GM19043 (cell line): Measurements from ENCODE around the gene MYCBP2.
"Not testable (repeated sequence)": the region's sequence is repeated elsewhere in the genome, so short reads cannot be mapped to it uniquely, and the experiment has no call there.

Experiments used
- ATAC-seq: cut with Tn5 transposase; IDR thresholded peaks from one replicate; pipeline ENCODE4 v1.9.1; 2021; ENCODE audit warnings: low read depth; ENCODE audit not compliant: unreplicated experiment

MYCBP2 gene

GRCh38 chr13:77326905-77327604 is at the start of gene MYCBP2:
MYCBP2 (minus strand) TSS chr13:77327094; CDS start chr13:77326775, 319 bp downstream.
- ATAC-seq, result peak; percentile 43

GRCh38 chr13:77375560-77376108 is 48.7 kb upstream of the MYCBP2 start:
- ATAC-seq, result no peak

GRCh38 chr13:77374786-77375185 is 47.9 kb upstream of the MYCBP2 start:
- ATAC-seq, result no peak

- ATAC-seq, result no peak
These were observed 47.4 kb upstream of the MYCBP2 start for GRCh38 chr13:77374339-77374738.

DNA sequence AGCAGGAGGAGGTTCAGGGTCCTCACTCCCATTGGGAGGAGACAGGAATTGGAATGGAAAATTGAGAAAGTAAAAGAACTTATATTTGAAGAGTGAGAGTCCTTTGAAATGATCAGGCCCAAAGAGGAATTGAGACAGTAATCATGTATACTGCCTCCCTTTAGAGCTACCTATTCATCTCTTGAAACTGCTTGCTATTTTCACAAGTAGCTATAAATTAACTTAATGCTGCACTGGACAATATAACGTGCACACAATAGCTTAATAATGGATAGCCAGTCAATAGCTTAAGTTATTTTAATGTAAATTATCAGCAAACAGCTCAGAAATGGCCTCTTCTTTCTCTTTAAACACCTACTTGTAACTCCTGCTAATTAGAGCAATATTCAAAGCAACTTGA is 46.6 kb upstream of the MYCBP2 start:
- no peak for ATAC-seq

DNA sequence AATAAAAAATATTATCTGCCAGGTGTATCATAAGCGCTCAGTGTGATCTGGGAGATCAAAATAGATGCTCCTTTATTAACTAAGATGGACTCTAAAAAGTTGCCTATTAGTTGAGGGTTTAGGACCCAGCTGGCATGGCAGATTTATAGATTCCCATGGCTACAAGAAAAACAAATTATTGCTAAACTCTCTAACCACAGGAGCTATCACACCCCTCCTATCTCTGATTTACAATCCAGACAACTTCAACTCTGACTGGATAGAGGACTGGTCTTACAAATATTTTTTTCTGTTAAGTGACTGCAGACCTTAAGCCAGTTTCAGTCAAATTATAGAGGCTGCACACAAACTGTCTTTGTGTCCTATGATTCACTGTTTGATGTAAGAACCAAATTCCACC is 45.4 kb upstream of the MYCBP2 start:
- ATAC-seq, result no peak

DNA sequence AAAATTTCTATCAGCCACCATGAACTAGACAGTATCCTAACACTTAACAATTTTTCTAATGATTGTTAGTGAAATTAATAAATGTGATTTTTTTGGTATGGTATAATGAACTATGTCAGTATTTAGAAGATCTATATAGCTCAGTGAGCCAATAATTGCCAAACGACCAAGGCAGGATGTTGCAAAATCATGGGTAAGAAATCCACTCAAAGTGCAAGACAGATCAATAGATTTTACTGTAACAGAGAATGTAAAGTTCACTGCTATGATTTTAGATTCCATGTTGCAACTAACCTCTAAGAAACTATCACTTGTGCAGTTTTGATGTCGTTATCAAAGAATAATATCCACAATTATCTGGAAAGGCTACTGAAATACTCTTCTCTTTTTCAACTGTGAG is 44.0 kb upstream of the MYCBP2 start:
- no peak for ATAC-seq

GRCh38 chr13:77362166-77362565 is 35.3 kb upstream of the MYCBP2 start:
- no peak for ATAC-seq

GRCh38 chr13:77360032-77360685 is 33.3 kb upstream of the MYCBP2 start:
- ATAC-seq, result no peak

DNA sequence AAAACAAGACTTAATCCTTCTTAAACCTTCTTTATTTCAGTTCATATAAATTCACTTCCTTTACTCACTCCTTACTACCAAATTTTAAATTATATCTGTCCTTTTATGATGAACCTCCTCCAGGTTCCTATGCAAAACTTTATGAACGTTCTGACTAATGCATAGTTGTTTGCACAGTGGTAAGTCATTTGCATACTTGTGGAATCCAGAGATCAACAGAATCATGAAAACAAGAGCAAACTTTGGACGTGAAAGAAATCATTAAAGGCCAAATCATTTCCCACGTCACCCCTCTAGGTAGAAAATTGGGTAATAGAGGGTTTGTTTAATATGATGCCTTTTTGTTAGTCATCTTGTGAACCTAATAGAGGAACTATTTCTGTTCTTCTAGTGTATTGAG is 32.3 kb upstream of the MYCBP2 start:
- no peak for ATAC-seq

GRCh38 chr13:77358001-77358400 is 31.1 kb upstream of the MYCBP2 start:
- ATAC-seq, result no peak

DNA sequence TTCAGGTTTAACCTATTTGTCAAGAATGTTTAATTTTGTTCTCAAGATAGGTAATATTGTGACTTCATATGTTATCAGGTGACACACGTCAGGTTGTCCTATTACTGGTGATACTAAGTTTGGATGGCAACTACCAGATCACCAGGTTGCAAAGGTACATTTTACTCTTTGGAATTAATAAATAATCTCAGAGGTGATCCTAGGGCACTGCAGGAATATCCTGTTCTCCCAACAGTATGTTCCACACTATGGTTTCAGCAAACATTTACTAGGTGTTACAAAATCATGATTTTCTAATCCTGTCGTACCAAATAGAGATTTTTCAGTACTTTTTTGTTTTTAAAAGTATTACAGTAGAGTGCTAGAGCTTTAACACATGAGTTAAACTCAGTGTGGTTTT is 29.3 kb upstream of the MYCBP2 start:
- ATAC-seq, result no peak

- peak; percentile 39 for ATAC-seq
These were observed 27.1 kb upstream of the MYCBP2 start for GRCh38 chr13:77353995-77354394.

DNA sequence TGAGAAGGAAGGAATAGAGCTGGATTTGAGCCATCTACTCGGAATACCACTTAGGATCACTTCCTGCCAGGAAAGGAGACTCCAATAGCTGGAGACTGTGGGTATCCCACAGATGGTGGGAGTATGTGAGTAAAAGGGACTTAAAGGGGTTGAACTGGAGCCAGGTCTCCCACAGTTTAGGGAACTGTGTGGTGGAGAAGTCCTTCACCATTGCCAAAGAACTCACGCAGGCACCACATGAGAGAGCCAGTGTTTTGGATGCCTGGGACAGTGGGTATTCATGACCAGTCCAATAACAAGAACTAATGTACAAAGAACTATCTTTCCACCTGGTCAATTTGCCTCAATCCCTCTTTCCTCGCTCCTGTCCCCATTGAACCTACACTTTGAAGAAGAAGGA is 24.4 kb upstream of the MYCBP2 start:
- ATAC-seq, result no peak

DNA sequence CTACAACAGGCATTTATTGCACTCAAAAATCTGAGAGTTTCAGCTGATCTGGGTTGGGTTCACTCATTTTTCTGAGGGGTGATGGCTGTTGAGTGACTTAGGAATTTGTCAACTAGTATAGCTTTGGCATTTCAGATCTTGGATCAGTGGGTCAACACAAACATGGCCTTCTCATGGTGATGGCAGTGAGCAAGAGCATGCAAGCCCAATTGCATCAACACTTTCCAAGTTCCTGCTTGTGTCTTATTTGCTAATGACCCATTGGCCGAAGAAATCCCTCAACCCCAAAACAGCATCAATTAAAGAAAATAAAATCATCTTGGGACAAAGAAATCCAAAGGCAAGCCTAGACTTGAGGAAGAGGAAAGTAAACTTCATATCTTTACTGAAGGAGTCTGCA is 23.9 kb upstream of the MYCBP2 start:
- no peak for ATAC-seq

GRCh38 chr13:77349365-77349764 is 22.5 kb upstream of the MYCBP2 start:
- no peak for ATAC-seq

DNA sequence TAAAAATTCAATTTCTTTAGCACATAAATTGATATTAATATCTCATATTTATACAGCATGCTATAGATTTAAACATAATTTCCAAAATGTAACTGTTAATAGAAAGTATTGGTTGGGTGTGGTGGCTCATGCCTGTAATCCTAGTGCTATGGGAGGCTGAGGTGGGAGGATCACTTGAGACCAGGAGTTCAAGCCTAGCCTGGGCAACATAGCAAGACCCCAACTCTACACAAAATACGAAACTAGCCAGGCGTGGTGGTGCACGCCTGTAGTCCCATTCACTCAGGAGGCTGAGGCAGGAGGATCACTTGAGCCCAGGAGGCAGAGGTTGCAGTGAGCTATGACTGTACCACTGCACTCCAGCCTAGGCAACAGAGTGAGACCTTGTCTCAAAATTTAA is 20.5 kb upstream of the MYCBP2 start:
- ATAC-seq, result not testable (repeated sequence)

GRCh38 chr13:77345150-77345780 is 18.4 kb upstream of the MYCBP2 start:
- ATAC-seq, result peak; percentile 53

DNA sequence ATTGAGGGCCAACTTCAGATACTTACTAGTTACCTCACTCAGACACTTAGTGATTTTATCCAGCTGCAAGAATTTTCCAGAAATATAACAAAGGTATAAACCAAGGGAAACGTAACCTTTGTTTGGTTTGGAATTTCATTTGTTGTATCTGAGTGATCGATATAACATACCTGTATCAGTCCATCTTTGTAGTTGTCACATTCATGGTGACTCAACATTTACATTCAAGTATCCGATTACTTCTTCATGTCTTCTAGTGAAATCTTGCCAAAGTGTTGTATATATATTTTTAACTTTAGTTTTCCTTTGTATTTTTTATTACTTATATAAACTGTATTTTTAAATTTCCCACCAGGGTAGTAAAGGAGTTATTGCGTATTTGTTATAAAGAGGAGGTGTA is 16.9 kb upstream of the MYCBP2 start:
- no peak for ATAC-seq

- peak; percentile 58 for ATAC-seq
These were observed 12.5 kb upstream of the MYCBP2 start for GRCh38 chr13:77339408-77339807.

DNA sequence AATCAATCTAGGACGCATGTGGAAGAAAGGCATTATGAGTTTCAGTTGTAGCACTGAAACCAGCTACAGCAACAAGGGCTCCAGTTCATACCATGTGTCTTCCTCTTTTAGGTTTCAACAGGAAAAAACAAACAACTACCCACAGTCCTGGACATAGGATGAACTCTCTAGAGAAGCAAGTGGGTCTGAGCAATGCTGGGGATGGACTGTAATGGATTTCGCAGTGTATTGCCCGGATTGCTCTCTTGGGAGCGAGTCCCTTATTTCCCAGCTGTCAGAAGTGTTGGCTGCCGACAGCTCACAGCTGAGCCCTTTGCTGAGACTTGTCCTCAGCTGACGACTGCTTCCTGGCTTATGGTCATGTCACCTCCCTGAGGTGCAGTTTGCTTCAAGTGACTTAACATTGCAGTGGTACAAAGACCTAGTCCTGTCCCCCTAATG is 12.1 kb upstream of the MYCBP2 start:
- peak; percentile 61 for ATAC-seq
